Left renal pelvis (tissue), 4 donors: ENCODE data around the gene POU4F1. TPM values are rescaled to one million over a fixed set of nuclear protein-coding genes. Genes with fewer than 3 reads are reported as not detected.

Source experiments
- DNase-seq, 4 donors: peaks; one replicate each; pipeline ENCODE4 v3.0.0-alpha.2; 2013; ENCODE audit warnings: low read depth in 4 of 4, low spot score in 3 of 4
- polyA plus RNA-seq, 4 donors: library from polyadenylated mRNA; unstranded; fragments of 120-200 nt; gene quantifications; one replicate each; pipeline ENCODE4 v1.2.1, GENCODE V29; 2013; ENCODE audit not compliant: insufficient read length in 4 of 4

The POU4F1 gene
- polyA plus RNA-seq, 4 donors = 0.03 to 0.06 (median 0.03) TPM; not detected in 1

- no peak for DNase-seq
These were observed 9.5 kb downstream of the POU4F1 start for GRCh38 chr13:78593652-78594455.

GRCh38 chr13:78593129-78593528 is 10.2 kb downstream of the POU4F1 start:
- DNase-seq = no peak

GRCh38 chr13:78592584-78592983 is 10.8 kb downstream of the POU4F1 start:
- no peak for DNase-seq

- DNase-seq = no peak
These were observed 14.1 kb downstream of the POU4F1 start for GRCh38 chr13:78589206-78589605.

GRCh38 chr13:78587395-78587794 is 16.0 kb downstream of the POU4F1 start:
- DNase-seq = no peak

GRCh38 chr13:78586706-78587105 is 16.6 kb downstream of the POU4F1 start:
- no peak for DNase-seq

- no peak for DNase-seq
These were observed 27.1 kb downstream of the POU4F1 start for GRCh38 chr13:78576261-78576660.

- DNase-seq = no peak
These were observed 30.9 kb downstream of the POU4F1 start for GRCh38 chr13:78572459-78572858.

- DNase-seq = no peak
These were observed 34.3 kb downstream of the POU4F1 start for GRCh38 chr13:78569029-78569428.

GRCh38 chr13:78566631-78567030 is 36.7 kb downstream of the POU4F1 start:
- DNase-seq = no peak

- DNase-seq = no peak
These were observed 41.0 kb downstream of the POU4F1 start for GRCh38 chr13:78562237-78562889.

Other genes with a start within 250 kb of the POU4F1 start
- gene OBI1, start 55.6 kb upstream of the POU4F1 start, polyA plus RNA-seq = 10 to 100 TPM; 18.4 to 29.0 (median 22.3) TPM